ENCODE measurements around the gene FAM151A. TPM values are rescaled to one million over a fixed set of nuclear protein-coding genes. Genes with fewer than 3 reads are reported as not detected.
A peak's percentile ranks its signal among the peaks of the same experiment; 100 is the strongest.

FAM151A gene
- not detected in 2 replicates for total RNA-seq

DNA sequence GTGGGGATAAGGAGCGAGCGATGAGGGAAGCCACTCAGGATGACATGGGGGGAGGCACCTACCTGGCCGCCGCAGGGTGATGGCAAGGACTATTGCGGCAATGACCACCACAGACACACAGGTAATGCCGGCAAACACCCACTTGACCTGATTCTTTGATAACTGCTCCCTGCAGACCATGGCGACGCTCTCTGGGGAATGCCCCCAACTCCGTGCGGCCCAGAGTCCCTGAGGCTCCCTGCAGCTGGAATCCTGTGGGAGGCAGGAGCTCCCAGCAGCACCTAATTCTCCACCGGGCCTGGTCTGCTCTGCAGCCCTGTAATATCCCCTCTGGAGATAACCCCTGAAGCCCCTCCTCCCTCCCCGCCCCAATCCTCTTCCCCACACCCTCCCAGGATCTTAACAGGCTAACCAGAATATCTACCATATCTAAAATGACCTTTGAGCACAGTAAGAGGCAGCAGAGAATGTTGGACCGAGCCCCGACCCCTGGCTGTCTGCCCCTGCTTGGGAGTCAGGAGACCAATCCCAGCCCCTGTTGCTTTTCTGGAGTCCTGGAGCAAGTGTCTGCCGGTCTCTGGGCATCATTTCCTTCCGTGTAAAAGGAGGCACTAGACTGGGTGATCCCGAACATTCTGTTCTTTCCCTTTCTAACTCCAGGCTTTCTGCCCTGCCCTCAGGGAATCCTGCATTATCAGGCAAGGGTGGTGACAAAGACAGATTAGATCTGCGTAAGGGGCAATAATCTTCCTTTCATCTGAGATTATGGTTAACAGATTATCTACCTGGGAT lies at the start of gene FAM151A:
Gene FAM151A, minus strand, starts transcription at position 310 of the 792 bp plus-strand sequence. Its CDS starts 130 bp downstream, at position 180.
- Mint-ChIP-seq H3K36me3 (ENCODE audit: low read depth) (no peaks in the 10 kb centered on the region), H3K4me1 (ENCODE audit: low read depth) (no peaks in the 10 kb centered on the region)
- intact Hi-C loops (cut with micrococcal nuclease) = no loop called here

DNA sequence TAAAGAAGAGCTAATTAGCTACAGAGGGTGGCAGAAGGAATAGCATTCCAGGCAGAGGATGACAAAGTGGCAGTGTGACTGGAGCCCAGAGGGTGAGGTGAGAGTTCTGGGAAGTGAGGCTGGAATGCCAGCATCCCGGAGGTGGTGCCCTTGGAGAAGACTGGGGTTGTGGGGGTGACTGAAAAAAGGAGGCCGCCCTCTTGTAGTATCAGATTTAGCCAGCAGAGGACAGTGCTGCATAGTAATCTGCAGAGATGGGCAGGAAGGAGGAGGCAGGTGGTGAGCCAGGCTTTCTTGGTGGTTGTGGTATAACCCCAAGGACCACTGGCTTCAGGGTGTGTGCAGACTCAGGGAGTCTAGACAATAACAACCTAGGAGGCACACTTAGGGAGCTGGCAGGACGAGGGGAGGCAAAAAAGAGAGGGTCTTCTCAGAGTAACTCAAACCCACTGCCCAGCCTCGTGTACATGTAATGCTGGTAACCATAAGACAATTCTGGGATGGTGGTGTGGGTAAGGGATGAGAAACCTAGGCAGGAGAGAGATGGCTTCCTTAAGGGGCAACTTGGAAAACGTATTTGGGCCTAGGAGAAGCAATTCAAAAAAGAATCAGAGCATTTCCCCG lies 48.8 kb upstream of the FAM151A start:
- DNase-seq (ENCODE audit: low spot score) = peak; percentile 59
- Mint-ChIP-seq H3K9me3 (no peaks in the 10 kb centered on the region), H3K4me1 (ENCODE audit: low read depth) (no peaks in the 10 kb centered on the region), H3K4me3 (no peak overlapping the region), H3K27me3 (ENCODE audit: insufficient read depth) (peaks cover 6% of the 10 kb centered on the region), H3K27ac (no peak overlapping the region), H3K36me3 (ENCODE audit: low read depth) (no peaks in the 10 kb centered on the region)
- intact Hi-C loops (cut with micrococcal nuclease) = loop anchor here (1.0 to 5.0 kb wide), 5 partner anchors 43 to 600 kb away; partner anchors contain the start of genes BSND, PARS2 and TTC4

More for the DNA sequence above, at the start of gene FAM151A:
- H3K27me3 Mint-ChIP-seq (ENCODE audit: insufficient read depth) = peaks cover 3% of the 10 kb centered on the region
- no peaks in the 10 kb centered on the region for H3K9me3 Mint-ChIP-seq
- H3K4me3 Mint-ChIP-seq = no peak within 1 kb of the TSS
- no peak for DNase-seq (ENCODE audit: low spot score)
- no peak within 1 kb of the TSS for H3K27ac Mint-ChIP-seq

DNA sequence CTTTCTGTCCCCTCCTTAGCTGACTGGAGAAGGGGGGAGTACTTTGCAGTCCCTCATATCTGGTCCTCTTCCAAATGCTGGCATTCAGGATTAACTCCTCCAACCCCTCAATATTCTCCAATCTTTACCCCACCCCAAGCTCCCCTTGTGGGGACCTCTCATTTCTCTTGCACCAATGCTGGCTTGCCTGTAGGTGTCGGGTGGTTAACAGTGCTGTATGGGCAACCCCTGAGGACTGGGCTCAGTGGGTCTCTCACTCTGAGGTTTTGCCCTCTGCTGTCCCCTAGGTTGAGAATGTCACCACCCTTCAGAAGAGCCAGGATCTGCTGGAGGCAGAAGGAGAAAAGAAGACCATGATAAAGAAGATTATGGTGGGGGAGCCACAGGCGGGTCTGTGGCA lies 45.2 kb upstream of the FAM151A start:
- no peaks in the 10 kb centered on the region for H3K9me3 Mint-ChIP-seq
- DNase-seq (ENCODE audit: low spot score) = no peak
- H3K4me3 Mint-ChIP-seq = no peak overlapping the region
- H3K36me3 Mint-ChIP-seq (ENCODE audit: low read depth) = no peaks in the 10 kb centered on the region
- intact Hi-C loops (cut with micrococcal nuclease) = no loop called here
- no peaks in the 10 kb centered on the region for H3K4me1 Mint-ChIP-seq (ENCODE audit: low read depth)
- H3K27ac Mint-ChIP-seq = no peak overlapping the region
- H3K27me3 Mint-ChIP-seq (ENCODE audit: insufficient read depth) = peaks cover 6% of the 10 kb centered on the region

DNA sequence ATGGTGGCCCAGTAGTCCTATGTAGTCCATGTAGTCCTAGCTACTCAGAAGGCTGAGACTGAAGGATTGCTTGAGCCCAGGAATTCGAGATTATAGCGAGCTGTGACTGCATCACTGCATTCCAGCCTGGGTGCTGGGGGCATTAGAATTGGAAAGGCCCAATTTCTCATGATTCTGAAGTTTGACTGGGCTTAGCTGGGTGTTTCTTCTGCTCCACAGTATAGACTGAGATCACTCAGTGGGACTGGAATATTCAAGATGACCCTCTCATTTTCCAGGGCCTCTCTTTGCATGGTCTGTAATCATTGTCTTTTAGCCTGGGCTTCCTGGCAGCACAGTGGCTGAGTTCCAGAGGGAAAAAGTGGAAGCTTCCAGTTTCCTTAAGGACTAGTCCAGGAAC lies 44.5 kb upstream of the FAM151A start:
- H3K36me3 Mint-ChIP-seq (ENCODE audit: low read depth) = no peaks in the 10 kb centered on the region

DNA sequence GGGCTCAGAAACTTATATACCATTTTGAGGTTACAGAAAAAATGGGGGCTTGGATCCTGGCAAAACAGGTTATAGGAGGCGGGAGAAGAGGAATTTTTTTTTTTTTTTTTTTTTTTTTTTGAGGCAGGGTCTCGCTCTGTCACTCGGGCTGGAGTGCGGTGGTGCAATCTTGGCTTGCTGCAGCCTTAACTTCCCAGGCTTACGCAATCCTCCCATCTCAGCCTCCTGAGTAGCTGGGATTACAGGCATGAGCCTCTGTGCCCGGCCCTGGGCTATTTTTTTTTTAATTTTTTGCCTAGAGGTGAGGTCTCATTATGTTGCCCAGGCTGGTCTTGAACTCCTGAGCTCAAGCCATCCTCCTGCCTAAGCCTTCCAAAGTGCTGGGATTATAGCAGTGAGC lies 43.0 kb upstream of the FAM151A start:
- Mint-ChIP-seq H3K4me1 (ENCODE audit: low read depth) (no peaks in the 10 kb centered on the region), H3K9me3 (no peaks in the 10 kb centered on the region), H3K27ac (no peak overlapping the region), H3K27me3 (ENCODE audit: insufficient read depth) (peaks cover 3% of the 10 kb centered on the region), H3K4me3 (no peak overlapping the region), H3K36me3 (ENCODE audit: low read depth) (no peaks in the 10 kb centered on the region)
- DNase-seq (ENCODE audit: low spot score) = no peak
- intact Hi-C loops (cut with micrococcal nuclease) = no loop called here

More for the DNA sequence above, 44.5 kb upstream of the FAM151A start:
- Mint-ChIP-seq H3K9me3 (no peaks in the 10 kb centered on the region), H3K27me3 (ENCODE audit: insufficient read depth) (peaks cover 3% of the 10 kb centered on the region), H3K4me3 (no peak overlapping the region), H3K4me1 (ENCODE audit: low read depth) (no peaks in the 10 kb centered on the region), H3K27ac (no peak overlapping the region)
- no peak for DNase-seq (ENCODE audit: low spot score)
- intact Hi-C loops (cut with micrococcal nuclease) = no loop called here

DNA sequence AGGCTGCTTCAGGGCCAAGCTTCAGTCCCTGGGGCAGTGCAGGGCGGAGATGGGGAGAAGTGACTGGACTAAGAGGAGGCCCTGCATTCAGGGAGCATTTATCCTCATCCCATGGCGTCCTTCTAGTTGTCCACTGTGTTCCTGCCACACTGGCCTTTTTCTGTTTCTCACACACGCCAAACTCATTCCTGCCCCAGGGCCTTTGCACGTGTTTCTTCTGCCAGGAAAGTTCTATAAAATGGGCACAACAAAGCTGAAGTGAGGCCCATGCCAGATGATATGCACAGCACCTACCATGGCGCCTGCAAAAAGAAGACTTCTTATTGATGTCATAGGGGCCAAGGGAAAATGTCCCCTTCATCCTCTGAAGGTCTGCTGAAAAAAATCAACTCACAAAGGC lies 42.5 kb upstream of the FAM151A start:
- Mint-ChIP-seq H3K27ac (no peak overlapping the region), H3K9me3 (no peaks in the 10 kb centered on the region), H3K4me3 (no peak overlapping the region), H3K27me3 (ENCODE audit: insufficient read depth) (peaks cover 3% of the 10 kb centered on the region), H3K36me3 (ENCODE audit: low read depth) (no peaks in the 10 kb centered on the region), H3K4me1 (ENCODE audit: low read depth) (no peaks in the 10 kb centered on the region)
- intact Hi-C loops (cut with micrococcal nuclease) = no loop called here
- DNase-seq (ENCODE audit: low spot score) = no peak

DNA sequence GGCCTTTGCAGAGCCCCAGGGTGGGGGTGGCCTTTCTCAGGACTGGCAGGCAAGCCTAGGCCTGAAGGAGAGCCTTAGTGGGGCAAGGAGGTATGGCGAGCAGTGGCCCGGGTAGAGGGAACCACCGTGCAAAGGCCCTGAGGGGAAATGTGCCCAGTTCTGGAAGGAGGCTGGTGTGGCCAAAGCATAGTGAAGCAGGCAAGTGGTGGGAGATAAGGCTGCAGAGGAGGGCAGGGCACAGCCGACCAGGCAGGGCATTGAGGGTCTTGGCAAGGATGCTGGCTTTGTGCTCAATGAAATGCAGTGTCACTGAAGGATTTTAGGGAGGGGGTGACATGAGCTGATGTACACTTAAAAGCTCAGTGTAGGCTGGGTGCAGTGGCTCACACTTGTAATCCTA lies 41.0 kb upstream of the FAM151A start:
- DNase-seq (ENCODE audit: low spot score) = no peak
- Mint-ChIP-seq H3K4me3 (no peak overlapping the region), H3K27ac (no peak overlapping the region), H3K4me1 (ENCODE audit: low read depth) (no peaks in the 10 kb centered on the region), H3K36me3 (ENCODE audit: low read depth) (no peaks in the 10 kb centered on the region), H3K27me3 (ENCODE audit: insufficient read depth) (peaks cover 5% of the 10 kb centered on the region), H3K9me3 (no peaks in the 10 kb centered on the region)
- intact Hi-C loops (cut with micrococcal nuclease) = no loop called here

DNA sequence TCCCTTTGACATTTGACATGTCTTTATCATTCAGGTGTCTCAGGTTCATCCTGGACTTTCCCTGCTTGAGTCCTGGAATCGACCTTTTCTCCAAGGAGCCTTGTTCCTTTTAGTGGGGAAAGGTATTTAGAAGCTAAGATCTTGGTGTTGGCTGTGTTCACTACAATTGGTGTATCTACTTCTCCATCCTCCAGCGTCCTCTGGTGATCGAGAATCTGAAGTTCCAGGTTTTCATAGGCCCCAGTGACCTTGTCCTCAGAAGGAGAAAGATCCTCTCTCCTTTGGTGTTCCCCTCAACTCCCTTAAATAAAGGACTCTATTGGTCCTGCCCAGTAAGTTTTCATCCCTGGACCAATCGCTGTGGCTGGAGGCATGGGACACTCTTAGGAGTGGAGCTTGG lies 40.4 kb upstream of the FAM151A start:
- H3K27me3 Mint-ChIP-seq (ENCODE audit: insufficient read depth) = peaks cover 5% of the 10 kb centered on the region
- H3K4me1 Mint-ChIP-seq (ENCODE audit: low read depth) = no peaks in the 10 kb centered on the region
- H3K27ac Mint-ChIP-seq = no peak overlapping the region
- intact Hi-C loops (cut with micrococcal nuclease) = no loop called here
- no peak overlapping the region for H3K4me3 Mint-ChIP-seq
- DNase-seq (ENCODE audit: low spot score) = no peak
- peaks cover under 1% of the 10 kb centered on the region for H3K9me3 Mint-ChIP-seq
- no peaks in the 10 kb centered on the region for H3K36me3 Mint-ChIP-seq (ENCODE audit: low read depth)

DNA sequence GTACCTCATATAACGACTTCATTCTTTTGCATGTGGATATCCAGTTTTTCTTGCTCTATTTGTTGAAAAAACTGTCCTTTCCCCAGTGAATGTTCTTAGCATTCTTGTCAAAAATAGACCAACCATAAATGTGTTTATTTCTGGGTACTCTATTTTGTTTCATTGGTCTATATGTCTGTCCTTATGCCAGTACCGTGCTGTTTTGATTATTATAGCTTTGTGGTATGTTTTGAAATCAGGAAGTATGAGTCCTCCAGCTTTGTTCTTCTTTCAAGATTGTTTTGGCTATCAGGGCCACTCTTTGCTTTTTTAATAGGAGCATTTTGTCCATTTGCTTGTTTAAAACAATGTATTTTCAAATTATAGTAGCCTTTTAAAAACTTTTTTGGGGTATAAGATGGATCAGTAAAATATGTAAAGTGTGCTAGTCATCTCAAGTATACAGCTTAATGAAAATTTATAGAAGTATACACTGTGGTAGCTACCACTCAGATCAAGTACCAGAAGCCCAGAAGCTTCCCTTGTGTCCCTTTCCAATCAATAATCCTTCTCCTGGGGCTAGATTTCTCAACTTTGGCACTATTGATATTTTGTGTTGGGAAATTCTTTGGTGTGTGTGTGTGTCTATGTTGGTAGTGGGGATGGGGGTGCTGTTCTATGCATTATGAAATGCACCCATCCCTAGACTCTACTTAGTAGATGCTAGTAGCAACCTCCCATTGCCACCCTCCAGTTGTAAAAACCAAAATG lies 35.0 kb upstream of the FAM151A start:
- Mint-ChIP-seq H3K4me3 (no peak overlapping the region), H3K27me3 (ENCODE audit: insufficient read depth) (peaks cover 4% of the 10 kb centered on the region), H3K27ac (no peak overlapping the region), H3K36me3 (ENCODE audit: low read depth) (no peaks in the 10 kb centered on the region), H3K9me3 (peaks cover 9% of the 10 kb centered on the region), H3K4me1 (ENCODE audit: low read depth) (no peaks in the 10 kb centered on the region)
- DNase-seq (ENCODE audit: low spot score) = no peak
- intact Hi-C loops (cut with micrococcal nuclease) = no loop called here

DNA sequence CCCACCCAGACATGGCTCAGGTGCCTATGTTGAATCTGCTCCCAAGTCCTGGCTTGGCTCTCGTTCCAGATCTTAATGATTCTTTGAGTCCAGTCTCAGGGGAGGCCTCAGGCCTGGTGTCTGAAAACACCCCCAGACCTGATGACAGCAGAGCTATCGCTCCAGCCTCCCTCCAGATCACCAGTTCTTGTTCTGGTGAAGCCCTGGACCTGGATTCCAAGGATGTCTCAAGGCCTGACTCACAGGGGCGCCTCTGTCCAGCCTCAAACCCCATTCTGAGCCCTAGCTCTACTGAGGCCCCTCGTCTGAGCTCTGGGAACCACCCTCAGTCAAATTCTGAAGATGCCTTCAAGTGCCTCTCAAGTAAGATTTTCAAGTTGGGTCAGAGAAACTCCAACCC lies 29.7 kb upstream of the FAM151A start:
- intact Hi-C loops (cut with micrococcal nuclease) = no loop called here
- H3K9me3 Mint-ChIP-seq = peaks cover 2% of the 10 kb centered on the region
- H3K4me3 Mint-ChIP-seq = no peak overlapping the region
- peaks cover 3% of the 10 kb centered on the region for H3K27me3 Mint-ChIP-seq (ENCODE audit: insufficient read depth)
- no peaks in the 10 kb centered on the region for H3K4me1 Mint-ChIP-seq (ENCODE audit: low read depth)
- no peak overlapping the region for H3K27ac Mint-ChIP-seq
- no peak for DNase-seq (ENCODE audit: low spot score)
- no peaks in the 10 kb centered on the region for H3K36me3 Mint-ChIP-seq (ENCODE audit: low read depth)

DNA sequence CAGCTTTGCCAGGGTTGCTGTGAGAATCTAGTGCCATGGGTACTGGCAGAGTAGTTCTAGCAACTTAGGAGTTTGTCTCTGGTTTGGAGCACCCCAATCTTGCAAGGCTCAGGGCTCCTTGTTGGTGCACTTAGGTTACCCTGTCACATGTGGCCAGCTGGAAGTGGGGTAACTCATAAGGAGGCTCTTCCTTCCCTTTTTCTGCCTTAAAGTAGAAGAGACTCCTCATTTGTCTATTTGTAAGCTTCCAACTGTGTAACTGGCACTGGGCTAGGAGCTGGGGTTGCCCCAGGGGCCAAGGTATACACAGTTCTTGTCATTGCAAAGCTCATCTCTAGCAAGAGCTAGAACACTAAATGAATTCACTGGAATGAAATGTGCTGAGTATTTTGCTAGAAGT lies 28.8 kb upstream of the FAM151A start:
- Mint-ChIP-seq H3K27me3 (ENCODE audit: insufficient read depth) (peaks cover 3% of the 10 kb centered on the region), H3K4me3 (no peak overlapping the region), H3K9me3 (no peaks in the 10 kb centered on the region), H3K27ac (no peak overlapping the region), H3K4me1 (ENCODE audit: low read depth) (no peaks in the 10 kb centered on the region), H3K36me3 (ENCODE audit: low read depth) (no peaks in the 10 kb centered on the region)
- intact Hi-C loops (cut with micrococcal nuclease) = no loop called here
- DNase-seq (ENCODE audit: low spot score) = no peak

DNA sequence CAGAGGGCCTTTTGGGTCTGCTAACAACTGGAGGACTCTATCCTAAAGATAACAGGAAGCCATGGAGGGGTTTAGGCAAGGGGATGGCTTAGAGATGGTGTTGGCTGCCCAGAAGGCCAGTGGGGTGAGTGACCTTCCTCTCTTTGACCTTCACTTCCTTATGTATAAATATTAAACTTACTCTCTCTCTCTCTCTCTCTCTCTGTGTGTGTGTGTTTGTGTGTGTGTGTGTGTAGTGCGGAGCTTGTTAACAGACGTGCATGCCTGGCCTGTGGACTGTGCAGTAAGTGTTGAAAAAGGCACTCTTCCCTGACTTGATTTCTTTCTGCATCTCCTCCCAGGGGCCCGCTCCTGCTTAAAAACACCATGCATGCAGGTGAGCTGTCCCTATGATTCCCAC lies 28.3 kb upstream of the FAM151A start:
- no peak for DNase-seq (ENCODE audit: low spot score)
- Mint-ChIP-seq H3K27me3 (ENCODE audit: insufficient read depth) (no peaks in the 10 kb centered on the region), H3K27ac (no peak overlapping the region), H3K4me1 (ENCODE audit: low read depth) (no peaks in the 10 kb centered on the region), H3K9me3 (no peaks in the 10 kb centered on the region), H3K4me3 (no peak overlapping the region), H3K36me3 (ENCODE audit: low read depth) (no peaks in the 10 kb centered on the region)
- intact Hi-C loops (cut with micrococcal nuclease) = no loop called here

DNA sequence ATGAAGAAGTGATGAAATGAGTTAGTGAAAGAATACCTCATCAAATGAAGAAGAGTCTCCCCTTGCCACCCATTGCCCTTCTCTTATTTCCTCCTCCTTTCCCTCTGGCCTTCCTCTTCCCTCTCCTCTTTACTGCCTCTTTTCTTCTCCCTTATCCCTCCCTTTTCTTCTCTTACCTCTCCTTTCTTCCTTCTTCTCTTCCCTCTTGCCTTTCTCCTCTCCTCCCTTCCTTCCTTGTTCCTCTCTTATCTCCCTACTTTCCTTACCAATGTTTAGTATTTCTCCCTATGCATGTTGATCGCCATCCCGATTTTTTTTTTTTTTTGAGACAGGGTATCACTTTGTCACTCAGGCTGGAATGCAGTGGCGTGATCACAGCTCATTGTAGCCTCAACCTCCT lies 27.1 kb upstream of the FAM151A start:
- intact Hi-C loops (cut with micrococcal nuclease) = no loop called here

More for the DNA sequence above, 27.1 kb upstream of the FAM151A start:
- DNase-seq (ENCODE audit: low spot score) = no peak
- no peak overlapping the region for H3K4me3 Mint-ChIP-seq
- no peaks in the 10 kb centered on the region for H3K4me1 Mint-ChIP-seq (ENCODE audit: low read depth)
- no peaks in the 10 kb centered on the region for H3K36me3 Mint-ChIP-seq (ENCODE audit: low read depth)
- H3K27ac Mint-ChIP-seq = no peak overlapping the region
- H3K27me3 Mint-ChIP-seq (ENCODE audit: insufficient read depth) = peaks cover 1% of the 10 kb centered on the region
- no peaks in the 10 kb centered on the region for H3K9me3 Mint-ChIP-seq

Measured in activated T-helper 1 cell treated with anti-CD3 and anti-CD28 coated beads, Interleukin-12 subunit alpha, Interleukin-12 subunit beta, Interleukin-2, Interleukin-4 antibody, amounts not matched to agents 30 ng/mL and 10 ng/mL and 1 ng/mL, durations not matched to agents 14 hours and 24 hours and 36 hours (primary cell).